HG03108 (cell line): ENCODE data around the gene SLC7A5.
"Not testable (repeated sequence)": the region's sequence is repeated elsewhere in the genome, so short reads cannot be mapped to it uniquely, and the experiment has no call there.

Experiments used
- ATAC-seq: cut with Tn5 transposase; IDR thresholded peaks from one replicate; pipeline ENCODE4 v1.9.1; 2021; ENCODE audit warnings: moderate library complexity; ENCODE audit not compliant: unreplicated experiment

Gene SLC7A5

DNA sequence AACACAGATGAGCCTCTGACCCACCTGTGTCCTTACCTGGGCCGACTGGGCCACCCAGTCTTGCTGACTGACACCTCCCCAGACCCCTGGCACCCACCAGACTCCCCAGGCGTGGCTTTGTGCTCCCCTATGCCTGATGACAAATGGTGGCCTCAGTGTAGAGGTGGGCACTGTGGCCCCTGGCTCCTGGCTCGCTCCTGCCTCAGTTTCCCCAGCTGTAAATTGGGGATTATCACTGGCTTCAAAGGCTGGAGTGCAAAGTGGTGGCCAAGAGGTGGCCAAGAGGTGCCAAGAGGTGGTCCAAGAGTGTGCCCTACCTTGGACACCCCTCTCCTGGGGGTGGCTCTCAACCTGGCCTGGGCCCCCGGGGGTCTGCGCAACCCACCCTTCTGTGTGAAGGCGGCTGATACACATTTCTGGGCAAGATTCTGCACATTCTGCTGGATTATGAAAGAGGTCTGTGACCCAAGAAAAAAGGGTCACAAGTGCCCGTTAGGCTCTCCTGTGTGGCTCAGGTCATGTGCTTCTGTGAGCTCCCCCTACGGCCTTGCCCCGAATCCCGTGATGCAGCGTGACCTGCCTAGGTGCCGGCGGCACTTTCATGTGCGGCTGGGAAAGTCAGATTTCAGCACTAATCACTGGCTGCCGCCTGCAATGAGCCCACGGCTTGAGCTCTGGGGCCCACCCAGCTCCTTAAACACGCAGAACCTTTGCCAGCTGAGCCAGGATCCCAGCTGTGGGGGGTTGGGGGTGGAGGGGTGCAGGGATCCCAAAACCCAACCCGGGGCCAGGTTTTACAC lies 7.8 kb downstream of the SLC7A5 start:
- not testable (repeated sequence) for ATAC-seq

- no peak for ATAC-seq
Observed at GRCh38 chr16:87860553-87861299, 8.6 kb downstream of the SLC7A5 start.

GRCh38 chr16:87858151-87858993 lies 10.9 kb downstream of the SLC7A5 start:
- not testable (repeated sequence) for ATAC-seq

DNA sequence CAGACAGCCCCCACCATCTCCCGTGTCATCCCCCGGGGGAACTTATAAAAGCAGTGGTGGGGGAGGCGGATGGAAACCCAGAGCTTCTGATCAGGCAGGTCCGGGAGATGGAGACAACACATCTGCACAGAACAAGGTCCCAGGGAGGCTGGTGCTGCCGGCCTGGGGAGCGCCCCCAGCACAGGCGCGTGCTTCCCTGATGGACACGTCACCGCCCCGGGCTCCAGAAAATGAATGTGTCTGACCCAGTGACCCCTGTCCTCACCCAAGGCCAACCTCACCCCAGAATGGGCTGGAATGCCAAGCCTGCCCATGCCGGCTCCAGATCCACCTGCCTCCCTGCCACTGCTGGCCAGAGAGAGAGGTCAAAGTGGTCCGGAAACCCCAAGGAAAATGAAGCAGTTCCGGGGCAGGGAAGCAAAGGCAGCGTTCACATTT lies 12.5 kb downstream of the SLC7A5 start:
- no peak for ATAC-seq

- ATAC-seq, result no peak
Observed at GRCh38 chr16:87855852-87856715, 13.2 kb downstream of the SLC7A5 start.

DNA sequence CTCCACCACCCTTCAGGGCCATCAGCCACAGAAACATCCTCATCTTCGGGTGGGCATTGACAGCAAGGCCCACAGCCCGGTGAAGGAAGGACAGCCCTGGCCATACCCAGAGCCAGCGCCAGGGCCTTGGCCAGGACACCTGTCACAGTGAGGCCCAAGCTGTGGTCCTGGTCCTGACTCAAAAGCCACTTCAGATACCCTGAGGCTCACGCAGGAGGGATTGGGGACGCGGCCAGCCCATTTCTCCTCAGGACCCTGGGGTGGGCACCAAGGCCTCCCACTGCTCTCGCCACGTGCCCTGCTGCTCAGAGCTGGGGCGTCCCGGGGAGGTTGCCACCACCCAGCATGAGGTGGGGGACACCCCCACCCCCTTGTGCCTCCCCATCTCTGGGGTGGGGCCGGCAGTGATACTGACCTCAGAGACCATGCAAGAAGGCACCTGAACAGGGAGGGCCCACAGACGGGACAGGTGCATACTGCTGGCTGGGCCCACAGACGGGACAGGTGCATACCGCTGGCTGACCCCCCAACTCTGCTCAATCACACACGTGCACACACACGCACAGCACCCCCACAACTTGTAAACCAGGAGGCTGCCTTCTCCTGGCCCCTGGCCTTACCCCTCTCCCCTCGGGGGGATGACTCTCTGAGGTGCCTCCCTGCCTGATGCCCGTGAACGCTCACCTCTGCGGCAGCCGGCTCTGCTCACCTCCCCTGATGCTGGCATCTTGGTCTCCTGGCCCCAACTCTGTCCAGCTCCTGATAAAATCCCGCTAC lies 14.2 kb downstream of the SLC7A5 start:
- no peak for ATAC-seq

- ATAC-seq, result no peak
Observed at GRCh38 chr16:87854053-87854906, 15.0 kb downstream of the SLC7A5 start.

- peak; percentile 53 for ATAC-seq
Observed at GRCh38 chr16:87853411-87854052, 15.8 kb downstream of the SLC7A5 start.

GRCh38 chr16:87851601-87852000 lies 17.7 kb downstream of the SLC7A5 start:
- ATAC-seq, result no peak

GRCh38 chr16:87851141-87851587 lies 18.1 kb downstream of the SLC7A5 start:
- no peak for ATAC-seq

GRCh38 chr16:87850009-87851006 lies 19.0 kb downstream of the SLC7A5 start:
- ATAC-seq, result no peak

GRCh38 chr16:87849419-87850008 lies 19.8 kb downstream of the SLC7A5 start:
- no peak for ATAC-seq

DNA sequence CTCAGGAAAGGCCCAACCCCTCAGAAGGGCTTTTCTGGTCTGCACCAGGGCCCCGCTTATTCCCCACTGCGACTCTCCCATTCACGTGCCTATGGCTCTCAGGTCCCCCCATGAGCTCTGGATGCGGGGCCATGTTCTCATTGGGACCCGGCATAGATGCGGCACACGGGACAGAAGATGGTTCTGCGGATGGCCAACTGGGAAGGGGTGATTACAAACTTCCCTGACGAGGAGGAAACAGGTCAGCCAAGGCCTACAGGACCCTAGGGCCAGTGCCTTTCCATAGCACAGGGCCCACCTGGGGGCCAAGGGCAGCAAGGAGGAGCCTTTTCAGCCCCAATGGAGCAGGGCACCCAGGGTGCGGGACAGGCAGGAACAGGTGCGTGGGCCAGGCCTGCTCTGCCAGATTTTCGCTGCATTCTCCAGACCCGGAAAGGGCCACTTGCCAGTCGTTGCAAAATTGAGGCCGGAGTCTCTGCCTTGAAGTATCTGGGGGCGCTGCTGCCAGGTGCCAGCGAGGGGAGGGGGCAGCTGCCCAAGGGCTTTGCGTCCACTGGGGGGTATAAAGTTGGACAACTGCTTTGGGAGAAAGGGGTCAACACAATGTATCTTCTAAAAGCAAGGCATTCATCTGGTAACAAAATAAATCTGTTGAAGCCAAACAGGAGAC lies 20.5 kb downstream of the SLC7A5 start:
- ATAC-seq, result no peak

DNA sequence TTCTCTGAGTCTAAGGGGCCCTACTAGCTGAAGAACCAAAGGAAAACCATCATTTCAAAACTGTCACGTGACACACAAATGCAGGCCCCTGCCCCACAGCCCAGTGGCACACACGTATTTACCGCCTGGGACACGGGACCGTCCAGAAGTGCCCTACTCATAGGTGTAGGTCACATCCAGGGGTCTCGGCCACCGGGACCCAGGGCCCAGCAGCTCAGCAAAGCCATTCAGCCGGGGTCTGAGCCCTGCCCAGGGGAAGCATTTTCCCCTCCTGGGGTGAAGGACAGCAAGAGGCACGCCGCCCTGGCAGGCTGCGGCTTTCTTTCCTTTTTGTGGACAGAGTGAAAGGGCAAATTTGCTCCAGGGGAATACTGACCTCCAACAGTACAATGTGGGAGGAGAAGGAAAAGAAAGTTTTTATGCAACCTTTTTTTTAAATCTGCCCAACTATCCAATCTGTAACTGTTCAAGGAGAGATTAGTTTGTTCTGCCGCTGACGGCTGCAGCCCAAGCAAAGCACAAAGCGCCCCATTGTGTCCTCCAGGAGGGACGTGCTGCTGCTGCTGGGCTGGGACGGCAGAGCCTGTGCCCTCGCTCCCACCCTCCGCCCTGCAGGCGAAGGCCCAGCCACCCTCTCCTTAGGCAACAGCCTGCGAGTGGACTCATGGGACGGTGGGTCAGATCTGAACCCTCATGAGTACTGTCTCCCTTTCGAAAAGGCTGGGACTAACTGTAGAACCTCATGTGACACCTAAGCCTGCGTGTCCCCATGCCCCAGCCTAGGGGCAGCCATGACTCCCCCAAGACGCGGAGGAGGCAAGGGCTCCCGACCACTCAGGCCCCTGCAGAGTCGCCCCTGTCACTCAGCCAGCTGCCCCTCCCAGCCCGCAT lies 21.3 kb downstream of the SLC7A5 start:
- ATAC-seq, result no peak

- ATAC-seq, result no peak
Observed at GRCh38 chr16:87847467-87847784, 21.9 kb downstream of the SLC7A5 start.
